Endothelial cell of umbilical vein (primary cell): ENCODE data around the gene MRGPRF. TPM values are rescaled to one million over a fixed set of nuclear protein-coding genes. Genes with fewer than 3 reads are reported as not detected.

Experiments used
- BruUV-seq: library from RNA; stranded (reverse); fragments of 400-500 nt; replicated peaks from 2 replicates; lab custom pipeline; 2021; lab: Mats Ljungman, UMichigan
- CTCF ChIA-PET: fragments of 300-600, 350-600 bp; sonication (Branson Sonifier 250); formaldehyde crosslinking; loops from one replicate; lab custom pipeline; 2021; ENCODE audit warnings: antibody characterized with exemption, inconsistent platforms; lab: Charles Lee
- POLR2A ChIA-PET: fragments of 300-600, 350-600 bp; sonication (Branson Sonifier 250); formaldehyde crosslinking; loops from one replicate; lab custom pipeline; 2021; ENCODE audit warnings: antibody characterized with exemption, inconsistent platforms; lab: Charles Lee
- DNase-seq: peaks from one replicate; pipeline ENCODE4 v3.0.0-alpha.2; 2011; ENCODE audit warnings: low read depth, low spot score
- FAIRE-seq: peaks from 2 replicates; lab custom pipeline; 2011; peaks lifted over from hg19 to GRCh38; lab: Jason Lieb, UNC
- H2AFZ ChIP-seq: 2 replicates; pipeline ENCODE4 v1.6.0; 2012; ENCODE audit warnings: low read depth, low read length, control low read depth, inconsistent platforms
- H3K27ac ChIP-seq: 2 replicates; pipeline ENCODE4 v1.5.1; 2011; ENCODE audit warnings: low read depth, mild to moderate bottlenecking, control low read depth, low read length, moderate library complexity; ENCODE audit not compliant: insufficient read depth
- H3K27me3 ChIP-seq, 2 experiments: 2 replicates each; pipeline versions ENCODE4 v1.6.0 to v1.6.1; 2011; ENCODE audit warnings: low read length in 2 of 2, mixed read lengths in 1 of 2; ENCODE audit not compliant: control insufficient read depth in 2 of 2, insufficient read depth in 2 of 2
- H3K36me3 ChIP-seq, 2 experiments: 2 replicates in 1 of 2; 3 replicates in 1 of 2; pipeline ENCODE4 v1.5.1; 2011; ENCODE audit warnings: low read length in 2 of 2, mild to moderate bottlenecking in 1 of 2, moderate library complexity in 1 of 2; ENCODE audit not compliant: control insufficient read depth in 2 of 2, insufficient read depth in 2 of 2; ENCODE audit errors: extremely low read depth in 1 of 2
- H3K4me1 ChIP-seq: 3 replicates; pipeline ENCODE4 v1.5.1; 2011; ENCODE audit warnings: mild to moderate bottlenecking, low read length; ENCODE audit not compliant: control insufficient read depth, insufficient read depth; ENCODE audit errors: extremely low read depth
- H3K4me2 ChIP-seq: 2 replicates; pipeline ENCODE4 v1.6.1; 2011; ENCODE audit warnings: low read length, control low read depth, mixed read lengths; ENCODE audit not compliant: insufficient read depth
- H3K4me3 ChIP-seq, 3 experiments: fragments of 200-600 bp in 1 of 3; sonication (generic), shearing (Covaris generic) in 1 of 3; replicated peaks in 1 of 3; 2 replicates each; pipeline ENCODE4 v1.5.1; 2011 to 2016; ENCODE audit warnings: control low read depth in 3 of 3, low read length in 3 of 3, mild to moderate bottlenecking in 2 of 3, inconsistent platforms in 1 of 3, low read depth in 1 of 3, moderate library complexity in 1 of 3; ENCODE audit not compliant: insufficient read depth in 1 of 3
- H3K79me2 ChIP-seq: 2 replicates; pipeline ENCODE4 v1.6.0; 2012; ENCODE audit warnings: low read length, inconsistent platforms; ENCODE audit not compliant: control insufficient read depth, insufficient read depth
- H3K9ac ChIP-seq: replicated peaks from 2 replicates; pipeline ENCODE3; 2011; ENCODE audit warnings: low read length, control low read depth; ENCODE audit not compliant: insufficient read depth; ENCODE audit errors: extremely low read depth
- H3K9me1 ChIP-seq: replicated peaks from 3 replicates; pipeline ENCODE4 v1.6.0; 2011; ENCODE audit warnings: mild to moderate bottlenecking, low read length; ENCODE audit not compliant: control insufficient read depth, insufficient read depth; ENCODE audit errors: extremely low read depth
- H3K9me3 ChIP-seq: replicated peaks from 2 replicates; pipeline ENCODE4 v1.5.1; 2012; ENCODE audit warnings: low read length, inconsistent platforms; ENCODE audit not compliant: control insufficient read depth, insufficient read depth
- H4K20me1 ChIP-seq: replicated peaks from 2 replicates; pipeline ENCODE3; 2011; ENCODE audit warnings: mild to moderate bottlenecking, low read length; ENCODE audit not compliant: control insufficient read depth, insufficient read depth; ENCODE audit errors: extremely low read depth
- EZH2 ChIP-seq: IDR thresholded peaks from 2 replicates; pipeline ENCODE4 v1.6.1; 2012; ENCODE audit warnings: borderline replicate concordance, low read depth, mild to moderate bottlenecking, moderate library complexity, low read length, inconsistent platforms; ENCODE audit not compliant: severe bottlenecking
- FOS ChIP-seq: IDR thresholded peaks from 2 replicates; pipeline ENCODE4 v1.6.1; 2011; ENCODE audit warnings: mild to moderate bottlenecking, low read length, moderate library complexity, borderline replicate concordance; ENCODE audit not compliant: insufficient read depth
- GATA2 ChIP-seq: IDR thresholded peaks from 2 replicates; pipeline ENCODE4 v1.7.0; 2011; ENCODE audit warnings: low read depth, mild to moderate bottlenecking, moderate library complexity, mixed read lengths, low read length; ENCODE audit not compliant: insufficient read length, insufficient read depth
- JUN ChIP-seq: IDR thresholded peaks from 2 replicates; pipeline ENCODE4 v1.6.1; 2011; ENCODE audit warnings: borderline replicate concordance, low read depth; ENCODE audit not compliant: insufficient read length, insufficient read depth
- MYC ChIP-seq: IDR thresholded peaks from one replicate; pipeline ENCODE4 v1.6.1; 2011; ENCODE audit warnings: mild to moderate bottlenecking, low read depth, low read length
- POLR2A ChIP-seq: IDR thresholded peaks from 2 replicates; pipeline ENCODE4 v1.6.1; 2012; ENCODE audit warnings: low read depth, mild to moderate bottlenecking, control low read depth, low read length
- POLR2AphosphoS5 ChIP-seq: IDR thresholded peaks from 2 replicates; pipeline ENCODE4 v1.6.1; 2012; ENCODE audit warnings: low read depth, mild to moderate bottlenecking, control low read depth, low read length, moderate library complexity; ENCODE audit not compliant: insufficient read depth
- dilution Hi-C: fragments of 300-500 bp; cut with MboI; formaldehyde crosslinking; loops from one replicate; pipeline ENCODE4 v1.15.0; 2019; ENCODE audit warnings: low sequenced_read_pairs; ENCODE audit not compliant: extremely low pct_ligation_motif_present
- intact Hi-C: fragments of 100-400 bp; cut with micrococcal nuclease; formaldehyde crosslinking; loops from one replicate; pipeline ENCODE4 v1.10.0; 2022
- polyA plus RNA-seq, 4 experiments: library from polyadenylated mRNA; depleted of rRNA in 3 of 4; stranded (reverse) in 3 of 4; unstranded in 1 of 4; fragments of >200 nt; gene quantifications; 2 replicates each; pipeline versions ENCODE4 v1.2.1 to v1.2.3, GENCODE V29; 2011 to 2012; ENCODE audit warnings: missing spikeins in 1 of 4
- total RNA-seq: library from RNA; stranded (reverse); gene quantifications from 2 replicates; pipeline ENCODE4 v1.2.3, GENCODE V29; 2021
- TF ChIP-seq, protein P1 (sequence below), 2 donors: IDR thresholded peaks; 1 replicate in 1 of 2; 2 replicates in 1 of 2; pipeline ENCODE4 v1.5.1; 2011; ENCODE audit warnings: low read length in 2 of 2, mild to moderate bottlenecking in 2 of 2, moderate library complexity in 2 of 2, control low read depth in 1 of 2, inconsistent platforms in 1 of 2, low read depth in 1 of 2; ENCODE audit not compliant: insufficient read depth in 1 of 2; ENCODE audit errors: extremely low read depth in 1 of 2
- TF ChIP-seq, protein P2 (sequence below): IDR thresholded peaks from 2 replicates; pipeline ENCODE4 v1.6.1; 2011; ENCODE audit not compliant: insufficient read depth, insufficient read length

Gene MRGPRF
- total and polyA plus RNA-seq, 2 donors (not counting 3 experiments of a cell fraction or from before 2014, with no cell fraction given) = not detected

DNA sequence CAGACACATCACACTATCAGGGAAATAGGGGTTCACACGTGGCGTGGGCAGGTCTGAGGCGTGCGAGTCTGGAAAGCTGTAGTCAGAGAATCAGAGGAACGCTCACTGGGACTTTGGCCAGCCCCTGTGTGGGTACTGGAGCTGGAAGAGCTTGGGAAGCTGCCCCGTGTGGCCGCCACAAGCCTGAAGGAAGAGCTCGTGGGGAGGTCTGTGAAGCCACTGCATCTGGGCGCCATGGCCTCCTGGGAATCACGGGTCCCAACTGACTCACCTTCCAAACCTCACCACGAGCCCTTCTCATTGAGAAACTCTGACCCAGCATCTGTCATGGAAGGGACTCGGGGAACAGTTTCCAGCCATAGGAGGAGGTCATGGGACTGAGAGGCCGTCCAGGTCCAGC, 5.9 kb upstream of the MRGPRF start:
- intact Hi-C loops (no loop called here), dilution Hi-C loops (no loop called here)
- Histone ChIP-seq H3K27me3 (peaks cover 6 to 11% of the 10 kb centered on the region in 2 experiments), H3K9me1 (no peaks in the 10 kb centered on the region), H2AFZ (no peak overlapping the region), H3K4me1 (no peaks in the 10 kb centered on the region), H4K20me1 (no peaks in the 10 kb centered on the region), H3K9me3 (no peaks in the 10 kb centered on the region), H3K9ac (no peak overlapping the region), H3K27ac (no peak overlapping the region), H3K79me2 (no peaks in the 10 kb centered on the region), H3K4me2 (no peak overlapping the region), H3K36me3 (no peaks in the 10 kb centered on the region), H3K4me3 (no peak overlapping the region)
- BruUV-seq = no TSS peak
- DNase-seq (no peak), FAIRE-seq (no peak)
- no peak for TF ChIP-seq POLR2AphosphoS5
- no peak for TF ChIP-seq EZH2
- TF ChIP-seq GATA2 = no peak
- TF ChIP-seq POLR2A = no peak
- TF ChIP-seq, protein P1, sequence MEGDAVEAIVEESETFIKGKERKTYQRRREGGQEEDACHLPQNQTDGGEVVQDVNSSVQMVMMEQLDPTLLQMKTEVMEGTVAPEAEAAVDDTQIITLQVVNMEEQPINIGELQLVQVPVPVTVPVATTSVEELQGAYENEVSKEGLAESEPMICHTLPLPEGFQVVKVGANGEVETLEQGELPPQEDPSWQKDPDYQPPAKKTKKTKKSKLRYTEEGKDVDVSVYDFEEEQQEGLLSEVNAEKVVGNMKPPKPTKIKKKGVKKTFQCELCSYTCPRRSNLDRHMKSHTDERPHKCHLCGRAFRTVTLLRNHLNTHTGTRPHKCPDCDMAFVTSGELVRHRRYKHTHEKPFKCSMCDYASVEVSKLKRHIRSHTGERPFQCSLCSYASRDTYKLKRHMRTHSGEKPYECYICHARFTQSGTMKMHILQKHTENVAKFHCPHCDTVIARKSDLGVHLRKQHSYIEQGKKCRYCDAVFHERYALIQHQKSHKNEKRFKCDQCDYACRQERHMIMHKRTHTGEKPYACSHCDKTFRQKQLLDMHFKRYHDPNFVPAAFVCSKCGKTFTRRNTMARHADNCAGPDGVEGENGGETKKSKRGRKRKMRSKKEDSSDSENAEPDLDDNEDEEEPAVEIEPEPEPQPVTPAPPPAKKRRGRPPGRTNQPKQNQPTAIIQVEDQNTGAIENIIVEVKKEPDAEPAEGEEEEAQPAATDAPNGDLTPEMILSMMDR (IDR thresholded peaks at IDR 0.05; ENCODE audit: extremely low read depth in 1 of 2, insufficient read depth in 1 of 2, low read depth in 1 of 2, low read length in 2 of 2) = no peak
- no peak for TF ChIP-seq MYC
- TF ChIP-seq JUN = no peak
- TF ChIP-seq, protein P2, sequence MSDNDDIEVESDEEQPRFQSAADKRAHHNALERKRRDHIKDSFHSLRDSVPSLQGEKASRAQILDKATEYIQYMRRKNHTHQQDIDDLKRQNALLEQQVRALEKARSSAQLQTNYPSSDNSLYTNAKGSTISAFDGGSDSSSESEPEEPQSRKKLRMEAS = no peak
- TF ChIP-seq FOS = no peak
- ChIA-PET CTCF (no interaction called here), POLR2A (no interaction called here)
